HEK293 (cell line): ENCODE measurements around the gene CEACAM20.

Experiments
- CTCF ChIA-PET: fragments of 350-600 bp; formaldehyde crosslinking; extraction: SDS; loops from one replicate; lab custom pipeline; 2021; ENCODE audit warnings: antibody characterized with exemption; lab: Yijun Ruan, JAX
- POLR2A ChIA-PET: fragments of 300-600 bp; formaldehyde crosslinking; extraction: SDS; loops from one replicate; lab custom pipeline; 2020; ENCODE audit warnings: antibody characterized with exemption, inconsistent platforms; lab: Yijun Ruan, JAX
- H3K27ac ChIP-seq: fragments of 200-500 bp; sonication (Bioruptor generic); 2 replicates; pipeline ENCODE4 v1.5.1; 2014; ENCODE audit warnings: low read depth, low read length, control low read depth, inconsistent platforms; ENCODE audit errors: extremely low read depth
- H3K36me3 ChIP-seq, 2 experiments: fragments of 200-500 bp in 1 of 2; sonication (Bioruptor generic) in 1 of 2; 1 replicate in 1 of 2; 2 replicates in 1 of 2; pipeline ENCODE4 v1.5.1; 2014 to 2017; ENCODE audit warnings: inconsistent platforms in 2 of 2, low read length in 2 of 2; ENCODE audit not compliant: control insufficient read depth in 2 of 2, insufficient read depth in 1 of 2
- H3K4me1 ChIP-seq: fragments of 200-500 bp; sonication (Bioruptor generic); 2 replicates; pipeline ENCODE4 v1.5.1; 2014; ENCODE audit warnings: mild to moderate bottlenecking, low read length, inconsistent platforms; ENCODE audit not compliant: control insufficient read depth, insufficient read depth
- H3K4me3 ChIP-seq: 2 replicates; pipeline ENCODE4 v1.5.1; 2011; ENCODE audit warnings: low read depth, mild to moderate bottlenecking, control low read depth, low read length, moderate library complexity
- H3K9me3 ChIP-seq: fragments of 200-500 bp; sonication (Bioruptor generic); 2 replicates; pipeline ENCODE4 v1.5.1; 2014; ENCODE audit warnings: low read depth, low read length, inconsistent platforms; ENCODE audit not compliant: control insufficient read depth, insufficient read depth
- BCL11A ChIP-seq: fragments of 450-650 bp; formaldehyde crosslinking; IDR thresholded peaks from 2 replicates; pipeline ENCODE4 v1.5.1; 2016; ENCODE audit warnings: low read depth, missing biosample characterization, missing genetic modification characterization
- ELK4 ChIP-seq: IDR thresholded peaks from 2 replicates; pipeline ENCODE4 v1.6.1; 2011; ENCODE audit warnings: mild to moderate bottlenecking, low read depth, low read length, borderline replicate concordance
- KLF17 ChIP-seq: fragments of 450-650 bp; formaldehyde crosslinking; IDR thresholded peaks from 2 replicates; pipeline ENCODE4 v1.5.1; 2016; ENCODE audit warnings: missing biosample characterization, missing genetic modification characterization
- PATZ1 ChIP-seq: fragments of 450-650 bp; formaldehyde crosslinking; IDR thresholded peaks from 2 replicates; pipeline ENCODE4 v1.5.1; 2016; ENCODE audit warnings: missing biosample characterization, missing genetic modification characterization
- REPIN1 ChIP-seq: fragments of 450-650 bp; formaldehyde crosslinking; IDR thresholded peaks from 2 replicates; pipeline ENCODE4 v1.5.1; 2017; ENCODE audit warnings: missing biosample characterization, missing genetic modification characterization, low read depth
- TCF7L2 ChIP-seq: IDR thresholded peaks from 2 replicates; pipeline ENCODE4 v1.6.1; 2011; ENCODE audit warnings: low read depth, mild to moderate bottlenecking, inconsistent platforms, low read length, moderate library complexity, borderline replicate concordance
- WT1 ChIP-seq: fragments of 450-650 bp; formaldehyde crosslinking; IDR thresholded peaks from 2 replicates; pipeline ENCODE4 v1.5.1; 2016; ENCODE audit warnings: missing biosample characterization, missing genetic modification characterization
- ZBTB17 ChIP-seq: fragments of 450-650 bp; formaldehyde crosslinking; IDR thresholded peaks from 2 replicates; pipeline ENCODE4 v1.5.1; 2016; ENCODE audit warnings: missing biosample characterization, missing genetic modification characterization
- ZBTB44 ChIP-seq: fragments of 450-650 bp; IDR thresholded peaks from 2 replicates; pipeline ENCODE4 v1.5.1; 2018; ENCODE audit warnings: missing biosample characterization, mild to moderate bottlenecking, missing genetic modification characterization
- ZBTB48 ChIP-seq: fragments of 450-650 bp; formaldehyde crosslinking; IDR thresholded peaks from 2 replicates; pipeline ENCODE4 v1.5.1; 2016; ENCODE audit warnings: missing biosample characterization, missing genetic modification characterization
- ZBTB49 ChIP-seq: fragments of 450-650 bp; formaldehyde crosslinking; IDR thresholded peaks from 2 replicates; pipeline ENCODE4 v1.5.1; 2016; ENCODE audit warnings: missing biosample characterization, missing genetic modification characterization, low read depth
- ZNF148 ChIP-seq: fragments of 450-650 bp; formaldehyde crosslinking; IDR thresholded peaks from 2 replicates; pipeline ENCODE4 v1.5.0; 2017; ENCODE audit warnings: missing biosample characterization, missing genetic modification characterization, borderline replicate concordance
- ZNF202 ChIP-seq: fragments of 450-650 bp; formaldehyde crosslinking; IDR thresholded peaks from 2 replicates; pipeline ENCODE4 v1.5.1; 2016; ENCODE audit warnings: missing biosample characterization, missing genetic modification characterization, borderline replicate concordance
- ZNF223 ChIP-seq: fragments of 450-650 bp; formaldehyde crosslinking; IDR thresholded peaks from 2 replicates; pipeline ENCODE4 v1.5.1; 2016; ENCODE audit warnings: missing biosample characterization, missing genetic modification characterization
- ZNF37A ChIP-seq: fragments of 450-650 bp; IDR thresholded peaks from 2 replicates; pipeline ENCODE4 v1.5.1; 2018; ENCODE audit warnings: missing biosample characterization, missing genetic modification characterization
- ZNF529 ChIP-seq: fragments of 450-650 bp; formaldehyde crosslinking; IDR thresholded peaks from 2 replicates; pipeline ENCODE4 v1.5.1; 2017; ENCODE audit warnings: missing genetic modification characterization, missing biosample characterization; ENCODE audit not compliant: insufficient replicate concordance
- ZNF530 ChIP-seq: fragments of 450-650 bp; formaldehyde crosslinking; IDR thresholded peaks from 2 replicates; pipeline ENCODE4 v1.5.1; 2016; ENCODE audit warnings: low read depth, missing biosample characterization, missing genetic modification characterization
- ZNF623 ChIP-seq: fragments of 450-650 bp; formaldehyde crosslinking; IDR thresholded peaks from 2 replicates; pipeline ENCODE4 v1.5.1; 2016; ENCODE audit warnings: missing biosample characterization, missing genetic modification characterization
- ZNF626 ChIP-seq: fragments of 450-650 bp; sonication (Bioruptor Pico); formaldehyde crosslinking; IDR thresholded peaks from 2 replicates; pipeline ENCODE4 v1.5.1; 2018; ENCODE audit warnings: missing biosample characterization, missing genetic modification characterization, inconsistent platforms
- ZNF76 ChIP-seq: fragments of 450-650 bp; formaldehyde crosslinking; IDR thresholded peaks from 2 replicates; pipeline ENCODE4; 2016; ENCODE audit warnings: low read depth, missing biosample characterization, missing genetic modification characterization, borderline replicate concordance
- ZNF768 ChIP-seq: fragments of 450-650 bp; formaldehyde crosslinking; IDR thresholded peaks from 2 replicates; pipeline ENCODE4 v1.5.1; 2018; ENCODE audit warnings: missing biosample characterization, mild to moderate bottlenecking, missing genetic modification characterization
- ZNF776 ChIP-seq: fragments of 450-650 bp; formaldehyde crosslinking; IDR thresholded peaks from 2 replicates; pipeline ENCODE4 v1.5.0; 2017; ENCODE audit warnings: missing biosample characterization, missing genetic modification characterization, borderline replicate concordance
- ZNF830 ChIP-seq: fragments of 450-650 bp; IDR thresholded peaks from 2 replicates; pipeline ENCODE4 v1.5.0; 2018; ENCODE audit warnings: missing biosample characterization, missing genetic modification characterization, low read depth, mild to moderate bottlenecking, moderate library complexity

CEACAM20 gene

GRCh38 chr19:44573627-44574026 lies 44.2 kb upstream of the CEACAM20 start:
- no peak overlapping the region for H3K27ac ChIP-seq
- no peak for TF ChIP-seq BCL11A (tag by site-specific recombination)
- no peak for TF ChIP-seq ZBTB48
- TF ChIP-seq ZBTB17 (tag by site-specific recombination), result no peak
- TF ChIP-seq KLF17 (tag by site-specific recombination), result no peak
- TF ChIP-seq ZNF202 (tag by site-specific recombination), result no peak
- TF ChIP-seq PATZ1 (tag by site-specific recombination), result no peak
- no peak for TF ChIP-seq REPIN1 (tag by site-specific recombination)
- TF ChIP-seq ZBTB44, result no peak
- TF ChIP-seq ZNF626 (tag by site-specific recombination), result no peak
- no peak for TF ChIP-seq ZNF768 (tag by site-specific recombination)
- H3K4me3 ChIP-seq, result no peak overlapping the region
- H3K36me3 ChIP-seq, result no peaks in the 10 kb centered on the region
- ChIA-PET CTCF (interaction anchor here (0.5 to 2.1 kb wide), 9 partner anchors 9 to 205 kb away, joined by 3 to 17 read pairs (median 4); no protein-coding TSS in a partner anchor), POLR2A (interaction anchor here (0.6 to 0.7 kb wide), 3 partner anchors 104 to 820 kb away, joined by 3 to 5 read pairs (median 5); no protein-coding TSS in a partner anchor)
- H3K4me1 ChIP-seq, result no peaks in the 10 kb centered on the region
- no peaks in the 10 kb centered on the region for H3K9me3 ChIP-seq

GRCh38 chr19:44573183-44573582 lies 43.7 kb upstream of the CEACAM20 start:
- H3K4me3 ChIP-seq, result no peak overlapping the region
- no peaks in the 10 kb centered on the region for H3K4me1 ChIP-seq
- CTCF ChIA-PET, result interaction anchor here (0.9 to 2.1 kb wide), 7 partner anchors 10 to 198 kb away, joined by 3 to 17 read pairs (median 7); no protein-coding TSS in a partner anchor
- no peaks in the 10 kb centered on the region for H3K9me3 ChIP-seq
- H3K36me3 ChIP-seq, result no peaks in the 10 kb centered on the region
- POLR2A ChIA-PET, result no interaction called here
- H3K27ac ChIP-seq, result no peak overlapping the region
- no peak for TF ChIP-seq ZNF529
- TF ChIP-seq ZNF530 (tag by site-specific recombination), result no peak
- no peak for TF ChIP-seq ZNF830
- no peak for TF ChIP-seq ZNF37A (tag by site-specific recombination)
- TF ChIP-seq ZNF623 (tag by site-specific recombination), result no peak
- TF ChIP-seq ZNF76 (tag by site-specific recombination), result no peak
- TF ChIP-seq TCF7L2, result no peak
- TF ChIP-seq ELK4, result no peak
- TF ChIP-seq ZNF776 (tag by site-specific recombination), result no peak
- TF ChIP-seq ZNF148 (tag by site-specific recombination), result no peak
- no peak for TF ChIP-seq ZBTB49 (tag by site-specific recombination)
- no peak for TF ChIP-seq WT1 (tag by site-specific recombination)
- no peak for TF ChIP-seq ZNF223 (tag by site-specific recombination)
